ENCODE measurements around the gene NR2F1.

Gene NR2F1

GRCh38 chr5:93626801-93627200 is 43.8 kb downstream of the NR2F1 start:
- no peak for DNase-seq (ENCODE audit: low read depth)
- H3K4me3 ChIP-seq (ENCODE audit: low read depth, low read length): no peak overlapping the region
- no peak for TF ChIP-seq CTCF (IDR thresholded peaks at IDR 0.05; ENCODE audit: insufficient read depth, low read depth, low read length, missing control alignments)

- TF ChIP-seq CTCF (IDR thresholded peaks at IDR 0.05; ENCODE audit: insufficient read depth, low read depth, low read length, missing control alignments): no peak
- DNase-seq (ENCODE audit: low read depth): no peak
- no peak overlapping the region for H3K4me3 ChIP-seq (ENCODE audit: low read depth, low read length)
Observed at GRCh38 chr5:93632327-93632726, 49.3 kb downstream of the NR2F1 start.

DNA sequence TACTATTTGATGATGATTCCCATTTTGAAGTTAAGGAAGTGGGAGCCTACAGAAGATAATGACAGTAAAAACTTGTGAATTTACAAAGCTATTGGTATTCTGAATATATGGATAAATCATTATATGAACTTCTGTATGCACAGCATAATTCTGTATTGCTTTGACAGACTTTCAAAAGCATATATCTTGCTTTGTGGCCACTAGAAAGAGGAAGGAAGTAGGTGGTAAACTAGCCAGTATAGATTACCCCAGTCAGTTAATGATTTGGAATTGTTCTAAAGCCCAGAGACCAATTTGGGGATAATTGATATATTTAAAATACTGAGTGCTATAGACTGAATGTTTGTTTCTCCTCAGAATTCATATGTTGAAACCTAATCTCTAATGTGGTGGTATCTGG is 53.0 kb downstream of the NR2F1 start:
- no peak for DNase-seq (ENCODE audit: low read depth)
- no peak for TF ChIP-seq CTCF (IDR thresholded peaks at IDR 0.05; ENCODE audit: insufficient read depth, low read depth, low read length, missing control alignments)
- no peak overlapping the region for H3K4me3 ChIP-seq (ENCODE audit: low read depth, low read length)

DNA sequence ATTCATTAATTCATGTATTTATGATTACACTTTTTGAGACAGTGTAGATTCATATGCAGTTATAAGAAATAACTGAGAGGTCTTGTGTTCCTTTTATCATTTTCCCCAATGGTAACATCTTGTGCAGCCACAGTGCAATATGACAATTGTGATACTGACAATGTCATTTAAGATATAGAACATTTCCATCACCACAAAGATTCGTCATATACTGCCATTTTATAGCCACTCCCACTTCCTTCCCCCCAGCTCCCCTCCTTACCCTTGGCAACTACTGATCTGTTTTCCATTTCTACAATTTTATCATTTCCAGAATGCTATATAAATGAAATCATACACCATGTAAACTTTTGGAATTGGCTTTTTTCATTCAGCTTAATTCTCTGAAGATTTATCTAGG is 53.8 kb downstream of the NR2F1 start:
- TF ChIP-seq CTCF (IDR thresholded peaks at IDR 0.05; ENCODE audit: insufficient read depth, low read depth, low read length, missing control alignments): no peak
- no peak overlapping the region for H3K4me3 ChIP-seq (ENCODE audit: low read depth, low read length)
- DNase-seq (ENCODE audit: low read depth): no peak

DNA sequence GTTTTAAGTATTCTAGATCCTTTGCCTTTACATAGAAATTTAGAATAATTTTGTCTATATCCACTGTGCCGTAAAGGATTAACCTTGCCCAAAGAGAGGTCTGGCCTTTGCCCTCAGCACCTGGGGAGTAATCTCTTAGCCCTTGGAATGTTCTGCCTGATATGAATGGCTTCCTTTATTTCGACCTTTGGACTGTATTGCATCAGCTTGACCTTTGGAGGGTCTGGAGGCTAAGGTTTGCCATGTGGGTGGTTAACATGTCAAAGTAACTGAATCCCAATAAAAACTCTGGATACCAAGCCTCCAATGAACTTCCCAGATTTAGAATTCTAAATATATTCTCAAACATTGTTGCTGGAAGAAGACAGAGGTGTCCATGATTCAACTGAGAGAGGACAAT is 54.7 kb downstream of the NR2F1 start:
- TF ChIP-seq CTCF (IDR thresholded peaks at IDR 0.05; ENCODE audit: insufficient read depth, low read depth, low read length, missing control alignments): no peak
- no peak overlapping the region for H3K4me3 ChIP-seq (ENCODE audit: low read depth, low read length)
- no peak for DNase-seq (ENCODE audit: low read depth)

- DNase-seq (ENCODE audit: low read depth): no peak
- no peak for TF ChIP-seq CTCF (IDR thresholded peaks at IDR 0.05; ENCODE audit: insufficient read depth, low read depth, low read length, missing control alignments)
- no peak overlapping the region for H3K4me3 ChIP-seq (ENCODE audit: low read depth, low read length)
Observed at GRCh38 chr5:93642526-93642925, 59.5 kb downstream of the NR2F1 start.
